PC-9 (cell line): ENCODE data around the gene SLC2A8. TPM values are rescaled to one million over a fixed set of nuclear protein-coding genes. Genes with fewer than 3 reads are reported as not detected.

Source experiments
- BruUV-seq: library from RNA; stranded (reverse); fragments of 400-500 nt; replicated peaks from 2 replicates; lab custom pipeline; 2021; lab: Mats Ljungman, UMichigan
- CTCF ChIA-PET: fragments of 300-600 bp; sonication (Branson Sonifier 250); formaldehyde crosslinking; loops from one replicate; lab custom pipeline; 2022; ENCODE audit warnings: antibody characterized with exemption; lab: Charles Lee
- POLR2A ChIA-PET: fragments of 300-600 bp; sonication (Branson Sonifier 250); formaldehyde crosslinking; loops from one replicate; lab custom pipeline; 2022; ENCODE audit warnings: antibody characterized with exemption; ENCODE audit not compliant: unreplicated experiment; lab: Charles Lee
- DNase-seq, 2 experiments: peaks; one replicate each; pipeline versions ENCODE4 v3.0.0 to v3.0.0-alpha.2; 2015 to 2022; ENCODE audit warnings: mixed read lengths in 1 of 2
- H2AFZ ChIP-seq: fragments of 200-600 bp; sonication (generic); 2 replicates; pipeline ENCODE4 v1.8.1; 2017; ENCODE audit warnings: antibody characterized with exemption
- H3F3A ChIP-seq: fragments of 200-600 bp; sonication (generic); 2 replicates; pipeline ENCODE4 v1.8.1; 2017; ENCODE audit warnings: antibody characterized with exemption, mild to moderate bottlenecking, low read depth; ENCODE audit not compliant: insufficient read depth
- H3K27ac ChIP-seq: fragments of 200-600 bp; sonication (generic); 2 replicates; pipeline ENCODE4 v1.6.1; 2016; ENCODE audit warnings: mixed run types
- H3K27me3 ChIP-seq: fragments of 200-600 bp; sonication (generic); 2 replicates; pipeline ENCODE4 v1.6.1; 2016; ENCODE audit warnings: low read depth, mixed run types; ENCODE audit not compliant: insufficient read depth
- H3K36me3 ChIP-seq: fragments of 200-600 bp; sonication (generic); 2 replicates; pipeline ENCODE4 v1.6.1; 2016; ENCODE audit warnings: low read depth, mixed run types
- H3K4me1 ChIP-seq: fragments of 200-600 bp; sonication (generic); replicated peaks from 2 replicates; pipeline ENCODE4 v1.6.1; 2016; ENCODE audit warnings: mixed run types; ENCODE audit not compliant: insufficient read depth
- H3K4me2 ChIP-seq: fragments of 200-600 bp; sonication (generic); 2 replicates; pipeline ENCODE4 v1.6.1; 2017; ENCODE audit warnings: mixed run types
- H3K4me3 ChIP-seq: fragments of 200-600 bp; sonication (generic); 2 replicates; pipeline ENCODE4 v1.6.1; 2016; ENCODE audit warnings: mixed run types
- H3K79me2 ChIP-seq: fragments of 200-600 bp; sonication (generic); 2 replicates; pipeline ENCODE4 v1.6.1; 2017; ENCODE audit warnings: low read depth, mixed run types
- H3K9me2 ChIP-seq: fragments of 200-600 bp; sonication (generic); 2 replicates; pipeline ENCODE4 v1.8.1; 2017; ENCODE audit warnings: mild to moderate bottlenecking; ENCODE audit not compliant: insufficient read depth
- H3K9me3 ChIP-seq: fragments of 200-600 bp; sonication (generic); 2 replicates; pipeline ENCODE4 v1.8.1; 2016; ENCODE audit warnings: low read depth; ENCODE audit not compliant: insufficient read depth
- H4K20me1 ChIP-seq: fragments of 200-600 bp; sonication (generic); 2 replicates; pipeline ENCODE4 v1.8.1; 2017; ENCODE audit not compliant: insufficient read depth
- CTCF ChIP-seq: fragments of 200-600 bp; sonication (generic); conservative IDR thresholded peaks from 2 replicates; pipeline ENCODE4 v1.6.1; 2017; ENCODE audit warnings: mixed run types, antibody characterized with exemption, mild to moderate bottlenecking, moderate library complexity
- EZH2 ChIP-seq: fragments of 200-600 bp; sonication (generic); IDR thresholded peaks from 2 replicates; pipeline ENCODE4 v1.8.0; 2017; ENCODE audit warnings: antibody characterized with exemption, low read depth
- intact Hi-C: fragments of 100-400 bp; cut with micrococcal nuclease; formaldehyde crosslinking; loops from one replicate; pipeline ENCODE4 v1.10.0; 2022; ENCODE audit not compliant: unreplicated experiment
- total RNA-seq: library from RNA; stranded (reverse); gene quantifications from 2 replicates; pipeline ENCODE4 v1.2.3, GENCODE V29; 2021

The SLC2A8 gene
- total RNA-seq, 1 experiment from 2014 or later = 19.1 TPM

DNA sequence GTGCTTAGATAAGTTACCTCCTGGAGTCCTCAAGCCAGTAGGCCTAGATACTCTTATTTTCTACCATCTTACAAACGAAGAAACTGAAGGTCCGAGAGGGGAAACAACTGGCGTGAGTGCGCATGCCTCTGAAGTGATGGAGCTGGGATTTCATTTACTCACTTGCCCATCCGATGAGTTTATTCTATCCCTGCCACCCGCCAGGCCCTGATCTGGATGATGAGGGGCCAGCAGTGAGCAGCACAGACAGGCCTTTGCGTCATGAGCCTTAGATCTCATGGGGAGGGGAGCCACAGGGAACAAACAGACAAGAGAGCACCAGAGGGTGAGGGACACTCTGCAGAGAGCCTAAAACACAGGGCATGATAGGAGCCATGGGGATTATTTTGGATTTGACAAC is 34.1 kb upstream of the SLC2A8 start:
- Histone ChIP-seq H3F3A (no peaks in the 10 kb centered on the region), H3K9me3 (no peaks in the 10 kb centered on the region), H3K4me1 (no peaks in the 10 kb centered on the region), H3K9me2 (no peaks in the 10 kb centered on the region), H3K79me2 (no peaks in the 10 kb centered on the region), H3K27ac (no peak overlapping the region), H3K36me3 (no peaks in the 10 kb centered on the region), H2AFZ (no peak overlapping the region), H3K27me3 (no peaks in the 10 kb centered on the region), H3K4me2 (no peak overlapping the region), H4K20me1 (no peaks in the 10 kb centered on the region), H3K4me3 (no peak overlapping the region)
- no TSS peak for BruUV-seq
- no peak for TF ChIP-seq EZH2
- no peak for TF ChIP-seq CTCF
- DNase-seq = no peak
- intact Hi-C loops = no loop called here
- CTCF ChIA-PET = no interaction called here
- POLR2A ChIA-PET = no interaction called here

DNA sequence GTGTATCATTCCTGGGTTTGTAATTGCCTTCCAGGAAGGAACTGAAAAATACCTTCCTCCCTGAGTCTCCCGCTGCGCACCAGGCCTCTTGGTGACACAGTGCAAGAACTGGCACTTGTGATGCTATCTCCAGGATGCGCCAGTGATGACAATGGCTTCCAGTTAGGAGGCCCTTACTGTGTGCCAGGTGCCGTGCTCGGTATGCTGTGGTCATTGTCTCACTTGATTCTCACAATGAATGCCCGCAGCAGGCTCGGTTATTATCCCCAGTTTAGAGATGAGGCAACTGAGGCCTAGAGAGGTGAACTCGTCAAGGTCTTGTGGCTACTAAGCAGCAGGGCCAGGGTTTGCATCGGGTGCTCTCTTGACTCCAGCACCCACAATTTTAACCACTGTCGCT is 31.5 kb upstream of the SLC2A8 start:
- Histone ChIP-seq H3F3A (no peaks in the 10 kb centered on the region), H3K36me3 (no peaks in the 10 kb centered on the region), H2AFZ (no peak overlapping the region), H4K20me1 (no peaks in the 10 kb centered on the region), H3K27me3 (no peaks in the 10 kb centered on the region), H3K4me1 (no peaks in the 10 kb centered on the region), H3K9me2 (no peaks in the 10 kb centered on the region), H3K27ac (no peak overlapping the region), H3K4me3 (no peak overlapping the region), H3K9me3 (no peaks in the 10 kb centered on the region), H3K79me2 (no peaks in the 10 kb centered on the region), H3K4me2 (no peak overlapping the region)
- ChIA-PET CTCF (no interaction called here), POLR2A (no interaction called here)
- TF ChIP-seq CTCF = no peak
- no peak for TF ChIP-seq EZH2
- BruUV-seq = no TSS peak
- no peak for DNase-seq
- intact Hi-C loops = no loop called here

GRCh38 chr9:127366594-127366993 is 30.4 kb upstream of the SLC2A8 start:
- Histone ChIP-seq H2AFZ (no peak overlapping the region), H3K27ac (no peak overlapping the region), H4K20me1 (no peaks in the 10 kb centered on the region), H3K4me3 (no peak overlapping the region), H3K9me3 (no peaks in the 10 kb centered on the region), H3K79me2 (no peaks in the 10 kb centered on the region), H3K9me2 (no peaks in the 10 kb centered on the region), H3K4me2 (no peak overlapping the region), H3F3A (no peaks in the 10 kb centered on the region), H3K27me3 (no peaks in the 10 kb centered on the region), H3K4me1 (no peaks in the 10 kb centered on the region), H3K36me3 (no peaks in the 10 kb centered on the region)
- intact Hi-C loops = no loop called here
- TF ChIP-seq EZH2 (no peak), CTCF (no peak)
- ChIA-PET POLR2A (no interaction called here), CTCF (no interaction called here)
- DNase-seq = no peak
- no TSS peak for BruUV-seq
